Endothelial cell of umbilical vein (primary cell): ENCODE data around the gene ADCY3. TPM values are rescaled to one million over a fixed set of nuclear protein-coding genes. Genes with fewer than 3 reads are reported as not detected.

ENCODE experiments used
- BruUV-seq: library from RNA; stranded (reverse); fragments of 400-500 nt; replicated peaks from 2 replicates; lab custom pipeline; 2021; lab: Mats Ljungman, UMichigan
- CTCF ChIA-PET: fragments of 300-600, 350-600 bp; sonication (Branson Sonifier 250); formaldehyde crosslinking; loops from one replicate; lab custom pipeline; 2021; ENCODE audit warnings: antibody characterized with exemption, inconsistent platforms; lab: Charles Lee
- POLR2A ChIA-PET: fragments of 300-600, 350-600 bp; sonication (Branson Sonifier 250); formaldehyde crosslinking; loops from one replicate; lab custom pipeline; 2021; ENCODE audit warnings: antibody characterized with exemption, inconsistent platforms; lab: Charles Lee
- DNase-seq: peaks from one replicate; pipeline ENCODE4 v3.0.0-alpha.2; 2011; ENCODE audit warnings: low read depth, low spot score
- FAIRE-seq: peaks from 2 replicates; lab custom pipeline; 2011; peaks lifted over from hg19 to GRCh38; lab: Jason Lieb, UNC
- H2AFZ ChIP-seq: 2 replicates; pipeline ENCODE4 v1.6.0; 2012; ENCODE audit warnings: low read depth, low read length, control low read depth, inconsistent platforms
- H3K27ac ChIP-seq: 2 replicates; pipeline ENCODE4 v1.5.1; 2011; ENCODE audit warnings: low read depth, mild to moderate bottlenecking, control low read depth, low read length, moderate library complexity; ENCODE audit not compliant: insufficient read depth
- H3K27me3 ChIP-seq, 2 experiments: 2 replicates each; pipeline versions ENCODE4 v1.6.0 to v1.6.1; 2011; ENCODE audit warnings: low read length in 2 of 2, mixed read lengths in 1 of 2; ENCODE audit not compliant: control insufficient read depth in 2 of 2, insufficient read depth in 2 of 2
- H3K36me3 ChIP-seq, 2 experiments: 2 replicates in 1 of 2; 3 replicates in 1 of 2; pipeline ENCODE4 v1.5.1; 2011; ENCODE audit warnings: low read length in 2 of 2, mild to moderate bottlenecking in 1 of 2, moderate library complexity in 1 of 2; ENCODE audit not compliant: control insufficient read depth in 2 of 2, insufficient read depth in 2 of 2; ENCODE audit errors: extremely low read depth in 1 of 2
- H3K4me1 ChIP-seq: 3 replicates; pipeline ENCODE4 v1.5.1; 2011; ENCODE audit warnings: mild to moderate bottlenecking, low read length; ENCODE audit not compliant: control insufficient read depth, insufficient read depth; ENCODE audit errors: extremely low read depth
- H3K4me2 ChIP-seq: 2 replicates; pipeline ENCODE4 v1.6.1; 2011; ENCODE audit warnings: low read length, control low read depth, mixed read lengths; ENCODE audit not compliant: insufficient read depth
- H3K4me3 ChIP-seq, 3 experiments: fragments of 200-600 bp in 1 of 3; sonication (generic), shearing (Covaris generic) in 1 of 3; replicated peaks in 1 of 3; 2 replicates each; pipeline ENCODE4 v1.5.1; 2011 to 2016; ENCODE audit warnings: control low read depth in 3 of 3, low read length in 3 of 3, mild to moderate bottlenecking in 2 of 3, inconsistent platforms in 1 of 3, low read depth in 1 of 3, moderate library complexity in 1 of 3; ENCODE audit not compliant: insufficient read depth in 1 of 3
- H3K79me2 ChIP-seq: 2 replicates; pipeline ENCODE4 v1.6.0; 2012; ENCODE audit warnings: low read length, inconsistent platforms; ENCODE audit not compliant: control insufficient read depth, insufficient read depth
- H3K9ac ChIP-seq: replicated peaks from 2 replicates; pipeline ENCODE3; 2011; ENCODE audit warnings: low read length, control low read depth; ENCODE audit not compliant: insufficient read depth; ENCODE audit errors: extremely low read depth
- H3K9me1 ChIP-seq: replicated peaks from 3 replicates; pipeline ENCODE4 v1.6.0; 2011; ENCODE audit warnings: mild to moderate bottlenecking, low read length; ENCODE audit not compliant: control insufficient read depth, insufficient read depth; ENCODE audit errors: extremely low read depth
- H3K9me3 ChIP-seq: replicated peaks from 2 replicates; pipeline ENCODE4 v1.5.1; 2012; ENCODE audit warnings: low read length, inconsistent platforms; ENCODE audit not compliant: control insufficient read depth, insufficient read depth
- H4K20me1 ChIP-seq: replicated peaks from 2 replicates; pipeline ENCODE3; 2011; ENCODE audit warnings: mild to moderate bottlenecking, low read length; ENCODE audit not compliant: control insufficient read depth, insufficient read depth; ENCODE audit errors: extremely low read depth
- CTCF ChIP-seq, 2 donors: IDR thresholded peaks; 1 replicate in 1 of 2; 2 replicates in 1 of 2; pipeline ENCODE4 v1.5.1; 2011; ENCODE audit warnings: low read length in 2 of 2, mild to moderate bottlenecking in 2 of 2, moderate library complexity in 2 of 2, control low read depth in 1 of 2, inconsistent platforms in 1 of 2, low read depth in 1 of 2; ENCODE audit not compliant: insufficient read depth in 1 of 2; ENCODE audit errors: extremely low read depth in 1 of 2
- EZH2 ChIP-seq: IDR thresholded peaks from 2 replicates; pipeline ENCODE4 v1.6.1; 2012; ENCODE audit warnings: borderline replicate concordance, low read depth, mild to moderate bottlenecking, moderate library complexity, low read length, inconsistent platforms; ENCODE audit not compliant: severe bottlenecking
- FOS ChIP-seq: IDR thresholded peaks from 2 replicates; pipeline ENCODE4 v1.6.1; 2011; ENCODE audit warnings: mild to moderate bottlenecking, low read length, moderate library complexity, borderline replicate concordance; ENCODE audit not compliant: insufficient read depth
- GATA2 ChIP-seq: IDR thresholded peaks from 2 replicates; pipeline ENCODE4 v1.7.0; 2011; ENCODE audit warnings: low read depth, mild to moderate bottlenecking, moderate library complexity, mixed read lengths, low read length; ENCODE audit not compliant: insufficient read length, insufficient read depth
- JUN ChIP-seq: IDR thresholded peaks from 2 replicates; pipeline ENCODE4 v1.6.1; 2011; ENCODE audit warnings: borderline replicate concordance, low read depth; ENCODE audit not compliant: insufficient read length, insufficient read depth
- MYC ChIP-seq: IDR thresholded peaks from one replicate; pipeline ENCODE4 v1.6.1; 2011; ENCODE audit warnings: mild to moderate bottlenecking, low read depth, low read length
- POLR2A ChIP-seq: IDR thresholded peaks from 2 replicates; pipeline ENCODE4 v1.6.1; 2012; ENCODE audit warnings: low read depth, mild to moderate bottlenecking, control low read depth, low read length
- POLR2AphosphoS5 ChIP-seq: IDR thresholded peaks from 2 replicates; pipeline ENCODE4 v1.6.1; 2012; ENCODE audit warnings: low read depth, mild to moderate bottlenecking, control low read depth, low read length, moderate library complexity; ENCODE audit not compliant: insufficient read depth
- dilution Hi-C: fragments of 300-500 bp; cut with MboI; formaldehyde crosslinking; loops from one replicate; pipeline ENCODE4 v1.15.0; 2019; ENCODE audit warnings: low sequenced_read_pairs; ENCODE audit not compliant: extremely low pct_ligation_motif_present
- intact Hi-C: fragments of 100-400 bp; cut with micrococcal nuclease; formaldehyde crosslinking; loops from one replicate; pipeline ENCODE4 v1.10.0; 2022
- polyA plus RNA-seq, 4 experiments: library from polyadenylated mRNA; depleted of rRNA in 3 of 4; stranded (reverse) in 3 of 4; unstranded in 1 of 4; fragments of >200 nt; gene quantifications; 2 replicates each; pipeline versions ENCODE4 v1.2.1 to v1.2.3, GENCODE V29; 2011 to 2012; ENCODE audit warnings: missing spikeins in 1 of 4
- total RNA-seq: library from RNA; stranded (reverse); gene quantifications from 2 replicates; pipeline ENCODE4 v1.2.3, GENCODE V29; 2021
- TF ChIP-seq, protein P1 (sequence below): IDR thresholded peaks from 2 replicates; pipeline ENCODE4 v1.6.1; 2011; ENCODE audit not compliant: insufficient read depth, insufficient read length

Gene ADCY3
- total and polyA plus RNA-seq, 2 donors (not counting 3 experiments of a cell fraction or from before 2014, with no cell fraction given) = 54.0 to 61.3 TPM

DNA sequence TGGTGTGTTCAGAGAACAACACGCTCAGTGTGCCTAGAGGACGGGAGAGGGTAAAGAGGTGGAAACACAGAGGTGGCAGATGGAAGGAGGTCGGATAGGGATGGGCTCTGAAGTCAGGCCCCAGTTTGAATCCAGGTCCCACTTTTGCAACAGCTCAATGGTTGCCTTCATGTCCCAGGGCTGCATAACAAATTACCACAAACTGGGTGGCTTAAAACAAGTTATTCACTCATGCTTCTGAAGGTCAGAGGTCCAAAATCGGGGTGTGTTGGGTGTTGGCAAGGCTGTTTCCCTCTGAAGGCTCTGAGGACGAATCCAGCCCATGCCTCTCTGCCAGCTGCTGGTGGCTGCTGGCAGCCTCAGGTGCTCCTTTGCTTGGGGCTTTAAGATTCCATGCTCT, 12.7 kb upstream of the ADCY3 start:
- dilution Hi-C loops (no loop called here), intact Hi-C loops (no loop called here)
- Histone ChIP-seq H3K4me1 (no peaks in the 10 kb centered on the region), H3K27me3 (peaks cover 0 to 2% of the 10 kb centered on the region in 2 experiments), H3K79me2 (no peaks in the 10 kb centered on the region), H3K9ac (no peak overlapping the region), H3K4me2 (no peak overlapping the region), H3K4me3 (no peak overlapping the region), H2AFZ (no peak overlapping the region), H3K36me3 (no peaks in the 10 kb centered on the region), H4K20me1 (no peaks in the 10 kb centered on the region), H3K9me3 (no peaks in the 10 kb centered on the region), H3K9me1 (no peaks in the 10 kb centered on the region), H3K27ac (no peak overlapping the region)
- ChIA-PET POLR2A (interaction anchor here (0.6 kb wide), 1 partner anchor 338 kb away, joined by 3 read pairs; no protein-coding TSS in a partner anchor), CTCF (no interaction called here)
- BruUV-seq = no TSS peak
- no peak for TF ChIP-seq POLR2AphosphoS5
- TF ChIP-seq CTCF (IDR thresholded peaks at IDR 0.05; ENCODE audit: extremely low read depth in 1 of 2, insufficient read depth in 1 of 2, low read depth in 1 of 2, low read length in 2 of 2) = no peak
- no peak for TF ChIP-seq FOS
- TF ChIP-seq, protein P1, sequence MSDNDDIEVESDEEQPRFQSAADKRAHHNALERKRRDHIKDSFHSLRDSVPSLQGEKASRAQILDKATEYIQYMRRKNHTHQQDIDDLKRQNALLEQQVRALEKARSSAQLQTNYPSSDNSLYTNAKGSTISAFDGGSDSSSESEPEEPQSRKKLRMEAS = no peak
- no peak for TF ChIP-seq JUN
- TF ChIP-seq POLR2A = no peak
- TF ChIP-seq GATA2 = no peak
- no peak for TF ChIP-seq MYC
- TF ChIP-seq EZH2 = no peak
- no peak for DNase-seq
- FAIRE-seq = no peak
